HG02798 (cell line): ENCODE data around the gene ANKS1A.

Experiments
- ATAC-seq: cut with Tn5 transposase; IDR thresholded peaks from one replicate; pipeline ENCODE4 v1.9.1; 2021; ENCODE audit warnings: mild to moderate bottlenecking; ENCODE audit not compliant: unreplicated experiment, poor library complexity

Gene ANKS1A

DNA sequence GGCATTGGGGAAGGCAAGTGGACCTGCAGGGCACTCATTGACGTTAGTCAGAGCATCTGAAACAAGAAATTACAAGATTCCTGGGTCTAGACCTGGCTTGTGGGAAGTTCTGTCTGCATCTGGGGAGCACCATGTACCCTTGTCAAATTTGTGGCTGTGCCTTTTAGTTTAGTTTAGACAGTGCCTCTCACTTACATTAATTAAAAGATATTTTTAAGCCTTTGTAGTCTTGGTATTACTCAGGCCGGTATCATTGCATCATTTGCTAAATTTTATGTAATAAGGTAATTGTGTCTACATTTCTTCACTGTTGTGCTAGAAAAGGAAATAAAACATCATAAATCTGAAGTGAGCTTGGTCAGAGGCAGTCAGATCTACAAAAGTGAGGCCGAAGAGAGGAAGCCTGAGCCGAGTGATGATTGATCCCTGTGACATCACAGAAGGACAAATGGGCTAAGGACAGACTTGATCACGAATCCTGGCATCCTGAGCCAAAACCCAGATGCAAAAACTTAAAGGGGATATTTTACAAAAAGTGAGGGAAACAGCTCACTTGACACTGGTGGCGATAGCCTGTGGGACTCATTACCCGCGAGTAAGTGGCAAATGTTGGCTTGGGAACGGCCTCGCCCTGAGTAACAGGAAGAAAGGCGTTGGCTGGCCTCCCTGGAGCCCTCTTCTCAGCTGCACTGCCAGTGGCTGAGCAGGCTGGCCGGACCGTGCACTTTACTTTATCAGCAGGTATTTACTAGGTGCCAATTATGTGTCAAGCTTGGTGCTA, 145.5 kb downstream of the ANKS1A start:
- ATAC-seq = no peak

DNA sequence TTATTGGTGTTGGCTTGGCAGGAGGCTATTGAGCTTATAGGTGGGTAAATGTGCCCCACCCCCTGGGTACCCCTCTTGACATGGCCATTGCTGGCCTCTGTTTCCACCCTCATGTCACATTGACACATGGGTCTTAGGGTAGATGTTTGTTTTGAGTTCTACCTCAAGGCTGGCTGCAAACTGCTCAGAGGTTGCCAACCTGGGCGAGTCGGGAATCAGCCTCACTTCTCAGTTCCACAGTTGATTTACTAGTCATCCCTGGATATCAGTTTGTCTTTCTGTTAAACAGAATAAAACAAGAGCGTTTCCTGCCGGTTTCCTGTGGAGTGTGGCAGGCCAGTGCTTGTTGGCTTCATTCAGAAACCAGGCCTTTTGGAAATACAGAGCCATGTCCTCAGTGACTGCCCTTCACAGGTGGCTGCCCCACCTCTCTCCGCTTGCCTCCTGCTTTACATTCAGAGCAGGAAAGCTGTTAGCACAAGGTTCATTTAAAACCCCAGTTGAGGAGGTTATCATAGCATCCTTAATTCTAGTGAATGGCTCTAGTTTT, 146.5 kb downstream of the ANKS1A start:
- ATAC-seq = no peak

DNA sequence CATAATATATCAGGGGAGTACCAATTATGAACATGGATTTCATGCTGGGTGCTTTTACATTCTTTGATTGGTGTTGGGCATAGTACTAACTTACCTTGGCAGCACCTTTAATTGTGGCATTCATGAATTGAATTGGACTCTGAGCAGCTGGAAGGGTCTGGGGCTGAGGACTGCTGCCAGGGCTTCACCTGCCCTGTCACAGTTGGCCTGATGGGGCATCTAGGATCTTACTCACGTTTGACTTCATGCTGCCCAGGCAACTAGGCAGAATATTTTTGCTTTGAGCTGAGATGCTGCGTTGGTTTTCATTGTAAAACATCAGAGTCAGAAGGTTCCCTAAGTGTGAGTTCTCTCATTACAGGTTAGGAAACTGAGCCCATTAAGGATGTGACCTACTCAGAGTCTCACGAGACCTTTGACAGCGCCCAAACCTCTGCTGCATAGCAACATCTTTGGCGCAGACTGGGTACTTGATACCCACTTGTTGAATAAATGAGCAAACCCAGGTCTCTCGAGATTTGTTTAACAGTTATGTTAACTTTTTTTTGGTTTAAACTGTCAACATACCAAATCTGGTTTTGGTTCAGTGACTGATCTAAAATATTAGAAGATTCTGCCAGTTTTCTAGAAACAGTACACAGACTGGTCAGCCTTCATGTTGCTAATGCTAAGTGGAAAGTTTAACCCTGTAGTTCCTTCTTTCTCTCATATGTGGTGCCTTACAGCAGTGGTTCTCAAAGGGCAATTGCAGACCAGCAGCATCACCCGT, 147.2 kb downstream of the ANKS1A start:
- ATAC-seq = no peak

DNA sequence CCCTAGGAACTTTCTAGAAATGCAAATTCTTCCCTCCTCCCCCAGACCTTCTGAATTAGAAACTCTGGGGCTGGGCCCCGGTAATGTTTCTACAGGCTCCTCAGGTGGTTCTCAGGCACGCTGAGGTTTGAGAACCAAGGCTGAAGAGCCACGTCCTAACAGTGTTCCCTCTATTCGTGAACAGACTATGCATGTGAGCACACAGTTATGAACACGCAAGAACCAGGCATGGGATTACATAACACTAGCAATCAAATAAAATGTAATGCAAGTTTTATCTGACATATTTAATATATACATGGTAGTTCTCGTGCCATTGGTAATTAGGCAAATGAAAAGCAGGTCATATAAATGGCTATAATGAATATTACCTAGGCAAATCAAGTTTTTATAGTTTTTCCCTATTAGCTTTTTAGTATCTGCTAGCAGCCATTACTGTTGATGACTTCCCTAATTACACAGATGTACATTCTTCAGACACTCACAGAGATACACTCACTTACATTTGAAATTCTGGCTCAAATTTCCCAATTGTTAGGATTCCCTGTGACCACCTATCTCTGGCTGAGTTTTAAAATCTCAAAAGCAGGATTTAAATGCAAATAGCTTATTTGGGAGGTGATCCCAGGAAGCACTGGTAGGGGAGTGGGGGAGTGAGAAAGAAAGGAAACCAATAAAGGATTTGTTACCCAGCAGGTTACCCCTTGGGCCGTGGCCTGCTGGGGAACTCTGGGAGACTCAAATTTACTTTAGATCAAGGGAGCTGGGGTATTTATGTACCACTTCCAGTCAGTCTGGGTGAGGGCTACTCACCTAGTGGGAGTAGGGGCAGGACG, 148.0 kb downstream of the ANKS1A start:
- no peak for ATAC-seq

GRCh38 chr6:35037664-35038038, 148.6 kb downstream of the ANKS1A start:
- no peak for ATAC-seq

GRCh38 chr6:35038076-35038475, 149.0 kb downstream of the ANKS1A start:
- ATAC-seq = no peak

GRCh38 chr6:35040398-35040797, 151.3 kb downstream of the ANKS1A start:
- no peak for ATAC-seq

DNA sequence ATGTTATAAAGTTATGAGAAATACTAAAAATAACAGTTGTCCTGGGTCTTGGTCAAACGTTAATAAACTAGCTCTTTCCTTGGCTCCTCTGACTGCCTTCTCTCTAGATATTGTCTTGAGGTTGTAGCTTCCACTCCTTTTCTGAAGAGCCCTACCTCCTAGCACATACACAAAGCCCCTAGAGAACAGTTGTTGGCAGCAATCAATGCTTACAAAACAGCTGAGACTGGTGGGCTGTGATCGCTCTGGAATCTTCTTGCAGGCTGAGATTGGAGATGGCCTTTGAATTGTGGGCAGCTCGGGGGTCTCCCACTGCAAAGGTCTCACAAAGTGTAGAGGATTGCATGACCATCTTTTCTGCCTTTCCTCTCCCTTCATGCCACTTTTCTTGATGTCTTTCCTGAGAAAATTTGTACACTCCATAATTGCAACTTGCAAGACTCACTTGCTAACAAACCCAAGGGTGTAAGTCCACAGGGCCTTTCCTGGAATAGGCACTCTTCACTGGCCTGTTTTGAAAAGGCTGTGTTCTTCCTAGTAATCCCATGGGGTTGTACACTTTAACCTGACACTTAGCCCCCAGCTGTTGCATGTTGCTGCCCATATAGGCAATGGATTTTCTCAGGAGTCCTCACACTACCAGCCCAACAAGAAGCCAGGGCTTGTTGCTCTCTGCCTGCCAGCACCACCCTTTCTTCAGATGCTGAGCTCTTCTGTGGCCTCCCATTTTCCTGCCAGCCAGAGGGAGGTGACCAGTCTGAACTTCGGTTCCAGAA, 152.2 kb downstream of the ANKS1A start:
- no peak for ATAC-seq

DNA sequence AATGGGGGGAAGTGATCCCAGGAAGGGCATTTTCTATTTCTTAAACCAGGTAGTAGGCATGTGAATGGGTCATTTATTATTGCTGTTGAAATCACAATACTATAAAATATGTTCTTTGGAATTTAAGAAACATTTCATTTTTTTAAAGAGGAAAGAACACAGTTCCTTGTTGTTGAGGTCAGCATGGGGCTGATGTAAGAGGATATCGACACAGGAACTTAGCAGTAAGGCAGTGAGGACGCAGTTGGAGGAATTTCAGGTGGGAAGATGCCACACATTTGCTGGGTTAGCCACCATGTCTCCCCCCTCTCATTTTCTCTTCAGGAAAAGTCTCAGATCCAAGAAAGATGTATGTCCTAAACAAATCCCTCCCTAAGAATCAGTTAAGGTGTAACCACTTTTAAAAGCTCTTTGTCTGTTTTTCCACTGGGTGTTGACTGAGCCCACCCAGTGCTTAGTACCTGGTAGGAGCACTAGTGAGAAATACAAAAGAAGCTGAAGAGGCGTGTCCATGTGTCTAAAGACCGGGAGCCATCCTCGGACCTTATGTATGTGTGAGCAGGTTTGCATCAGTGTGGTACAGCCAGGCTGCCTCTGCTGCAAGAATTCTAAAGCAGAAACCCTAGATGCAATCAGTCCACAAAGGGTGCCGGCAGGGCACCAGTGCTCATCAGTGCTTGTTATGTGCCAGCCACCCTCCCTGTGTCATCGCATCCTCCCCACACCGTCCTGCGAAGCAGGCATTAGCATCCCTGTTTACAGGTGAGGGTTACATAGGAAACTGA, 153.2 kb downstream of the ANKS1A start:
- ATAC-seq = no peak

DNA sequence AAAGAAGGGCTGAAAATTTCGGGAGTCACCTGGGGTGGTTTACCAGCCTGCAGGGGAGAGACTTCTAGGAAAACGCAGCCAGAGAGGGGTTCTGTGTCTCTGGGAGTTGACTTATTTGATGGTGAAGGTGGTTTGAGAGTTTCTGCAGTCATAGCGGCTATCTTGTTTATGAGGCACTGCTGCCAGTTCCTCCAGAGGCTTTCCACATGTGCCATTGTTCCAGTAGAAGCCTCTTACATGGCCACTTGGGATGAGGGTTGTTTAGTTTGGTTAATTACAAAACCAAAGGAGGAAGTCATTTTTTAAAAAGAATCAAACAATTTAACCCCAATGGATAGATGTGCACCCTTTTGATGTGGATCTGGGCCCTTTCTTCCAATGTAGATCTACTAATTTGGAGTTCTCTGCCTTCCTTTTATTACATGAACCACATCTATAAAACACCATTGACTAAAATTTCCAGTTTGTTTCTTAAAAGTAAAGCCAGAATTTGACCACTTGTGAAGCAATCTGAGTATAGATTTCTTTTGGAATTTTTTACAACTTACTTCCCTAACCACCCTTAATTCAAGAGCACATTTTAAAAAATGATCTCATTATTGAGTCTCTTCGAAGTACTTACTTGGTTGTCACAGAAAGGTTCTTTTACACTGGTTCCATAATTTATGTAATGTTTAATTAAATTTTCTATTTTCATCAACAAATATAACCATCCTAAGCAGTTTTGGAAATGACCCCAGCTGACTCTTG, 154.5 kb downstream of the ANKS1A start:
- ATAC-seq = no peak

DNA sequence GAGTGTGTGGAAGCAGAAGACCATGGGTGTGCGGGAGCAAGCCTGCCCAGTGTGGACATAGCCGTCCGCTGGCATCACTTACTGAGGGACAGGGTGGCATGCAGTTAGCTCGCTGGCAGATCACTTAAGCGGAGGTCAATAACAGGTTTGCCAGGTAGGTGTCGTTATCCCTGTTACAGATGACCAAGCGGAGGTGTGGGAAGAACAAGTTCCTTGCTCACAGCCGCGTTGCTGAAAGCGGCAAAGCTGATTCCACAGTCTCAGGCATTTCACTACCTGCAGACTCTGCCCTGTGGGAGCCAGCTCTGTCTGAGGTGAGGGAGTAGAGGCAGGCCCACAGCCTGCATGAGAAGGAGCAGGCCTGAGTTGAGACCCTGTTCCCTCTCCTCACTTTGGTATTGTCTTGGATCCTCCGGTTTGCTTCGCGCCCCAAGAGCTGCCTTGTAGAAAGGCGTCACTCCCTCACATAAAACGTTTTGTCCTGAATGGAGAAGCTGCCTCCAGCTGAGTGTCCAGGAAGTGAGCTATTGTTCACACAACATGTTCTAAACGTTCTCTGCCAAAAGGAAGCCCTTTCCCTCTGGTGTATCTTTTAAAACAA, 155.2 kb downstream of the ANKS1A start:
- no peak for ATAC-seq

GRCh38 chr6:35044761-35045421, 155.8 kb downstream of the ANKS1A start:
- no peak for ATAC-seq

GRCh38 chr6:35046103-35046502, 157.0 kb downstream of the ANKS1A start:
- ATAC-seq = no peak

DNA sequence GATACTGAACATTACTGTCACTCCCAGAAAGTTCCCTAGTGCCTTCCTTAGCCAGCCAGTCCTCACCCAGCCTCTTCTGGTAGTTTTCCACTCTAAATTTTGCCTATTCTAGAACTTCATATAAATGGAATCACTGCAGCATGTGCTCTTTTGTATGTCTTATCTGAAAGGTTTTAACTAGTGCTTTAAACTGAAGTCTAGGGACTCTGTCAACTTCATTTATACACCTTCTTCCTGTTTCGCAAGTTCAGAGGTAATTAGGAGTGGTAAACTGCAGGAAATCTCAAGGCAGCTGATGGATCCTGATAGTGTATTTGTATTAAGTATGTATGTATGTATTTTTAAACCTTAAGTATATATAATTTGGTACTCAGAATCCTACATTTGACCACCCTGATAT, 157.8 kb downstream of the ANKS1A start:
- no peak for ATAC-seq

- ATAC-seq = no peak
These were observed 158.4 kb downstream of the ANKS1A start for GRCh38 chr6:35047265-35048011.

DNA sequence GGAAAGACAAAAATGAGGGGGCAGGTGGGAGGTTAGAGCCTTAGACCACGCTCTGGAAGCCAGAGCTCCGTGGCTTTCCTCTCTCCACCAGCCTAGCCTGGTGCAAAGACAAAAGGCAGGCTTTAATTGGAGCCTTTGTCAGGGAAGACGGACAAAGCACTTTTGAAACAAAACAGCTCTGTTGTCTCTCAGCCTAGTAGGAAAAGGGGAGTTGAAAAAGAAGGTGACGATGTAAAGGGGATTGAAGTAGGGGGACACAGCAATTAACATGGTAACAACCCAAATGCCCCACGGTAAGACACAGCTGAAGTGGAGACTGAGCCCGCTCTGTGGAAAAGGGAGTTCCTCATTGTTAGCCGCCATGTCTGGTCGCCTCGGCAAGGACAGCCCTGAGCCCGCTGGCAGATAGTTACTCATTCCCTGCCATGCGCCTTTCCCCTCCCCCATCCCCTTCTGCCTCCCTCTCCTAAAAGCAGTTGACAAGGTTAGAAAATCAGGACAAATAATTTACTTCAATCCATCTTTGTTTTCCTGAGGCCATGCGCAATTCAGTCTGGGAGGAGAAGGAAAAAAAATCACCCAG, 159.1 kb downstream of the ANKS1A start:
- ATAC-seq = no peak
